Ovary (tissue), 3 donors: Measurements from ENCODE around the gene DOCK4.

Experiments used
- EP300 ChIP-seq: sonication (generic); formaldehyde crosslinking; IDR thresholded peaks from one replicate; pipeline ENCODE4 v1.6.1; 2017; ENCODE audit warnings: antibody characterized with exemption
- POLR2A ChIP-seq: fragments of 450-650 bp; IDR thresholded peaks from one replicate; pipeline ENCODE4 v1.6.1; 2017; ENCODE audit warnings: antibody characterized with exemption, mild to moderate bottlenecking, moderate library complexity
- TF ChIP-seq, protein P1 (sequence below), 3 donors: fragments of 450-650 bp in 2 of 3; fragments of 200-600 bp in 1 of 3; IDR thresholded peaks; one replicate each; pipeline versions ENCODE4 v1.5.1 to v1.8.0; 2016 to 2022; ENCODE audit warnings: antibody characterized with exemption in 3 of 3, mild to moderate bottlenecking in 1 of 3
- donor health status: DM: no; HTN: no; CAD: no.

GRCh38 chr7:112138938-112139337 is 67.3 kb downstream of the DOCK4 start:
- TF ChIP-seq, protein P1, sequence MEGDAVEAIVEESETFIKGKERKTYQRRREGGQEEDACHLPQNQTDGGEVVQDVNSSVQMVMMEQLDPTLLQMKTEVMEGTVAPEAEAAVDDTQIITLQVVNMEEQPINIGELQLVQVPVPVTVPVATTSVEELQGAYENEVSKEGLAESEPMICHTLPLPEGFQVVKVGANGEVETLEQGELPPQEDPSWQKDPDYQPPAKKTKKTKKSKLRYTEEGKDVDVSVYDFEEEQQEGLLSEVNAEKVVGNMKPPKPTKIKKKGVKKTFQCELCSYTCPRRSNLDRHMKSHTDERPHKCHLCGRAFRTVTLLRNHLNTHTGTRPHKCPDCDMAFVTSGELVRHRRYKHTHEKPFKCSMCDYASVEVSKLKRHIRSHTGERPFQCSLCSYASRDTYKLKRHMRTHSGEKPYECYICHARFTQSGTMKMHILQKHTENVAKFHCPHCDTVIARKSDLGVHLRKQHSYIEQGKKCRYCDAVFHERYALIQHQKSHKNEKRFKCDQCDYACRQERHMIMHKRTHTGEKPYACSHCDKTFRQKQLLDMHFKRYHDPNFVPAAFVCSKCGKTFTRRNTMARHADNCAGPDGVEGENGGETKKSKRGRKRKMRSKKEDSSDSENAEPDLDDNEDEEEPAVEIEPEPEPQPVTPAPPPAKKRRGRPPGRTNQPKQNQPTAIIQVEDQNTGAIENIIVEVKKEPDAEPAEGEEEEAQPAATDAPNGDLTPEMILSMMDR (IDR thresholded peaks at IDR 0.05), result no peak
- TF ChIP-seq POLR2A (no peak), EP300 (no peak)
